ENCODE results near the gene UROD.
A peak's percentile ranks its signal among the peaks of the same experiment; 100 is the strongest.

The UROD gene

DNA sequence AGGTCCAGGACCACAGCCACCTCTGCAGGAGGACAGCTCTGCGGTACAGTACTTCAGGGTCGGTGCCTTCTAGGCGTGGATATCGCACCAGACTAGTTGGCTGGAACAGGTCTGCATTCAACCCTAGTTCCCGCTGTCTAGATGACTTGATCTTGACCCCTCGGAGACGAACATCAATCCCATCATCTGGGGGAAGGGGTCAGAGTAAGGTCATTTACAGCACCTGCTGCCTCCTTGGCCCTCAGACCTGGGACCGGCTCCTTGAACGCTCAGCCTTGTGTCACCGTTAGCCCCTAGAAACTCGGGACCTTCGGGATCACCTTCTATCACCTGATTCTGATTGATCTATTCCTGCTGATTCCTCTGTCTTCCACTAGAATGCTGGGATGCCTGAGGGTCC is 3.5 kb upstream of the UROD start:
- no peak for DNase-seq (ENCODE audit: low read depth in 2 of 2)
- TF ChIP-seq, protein P1, sequence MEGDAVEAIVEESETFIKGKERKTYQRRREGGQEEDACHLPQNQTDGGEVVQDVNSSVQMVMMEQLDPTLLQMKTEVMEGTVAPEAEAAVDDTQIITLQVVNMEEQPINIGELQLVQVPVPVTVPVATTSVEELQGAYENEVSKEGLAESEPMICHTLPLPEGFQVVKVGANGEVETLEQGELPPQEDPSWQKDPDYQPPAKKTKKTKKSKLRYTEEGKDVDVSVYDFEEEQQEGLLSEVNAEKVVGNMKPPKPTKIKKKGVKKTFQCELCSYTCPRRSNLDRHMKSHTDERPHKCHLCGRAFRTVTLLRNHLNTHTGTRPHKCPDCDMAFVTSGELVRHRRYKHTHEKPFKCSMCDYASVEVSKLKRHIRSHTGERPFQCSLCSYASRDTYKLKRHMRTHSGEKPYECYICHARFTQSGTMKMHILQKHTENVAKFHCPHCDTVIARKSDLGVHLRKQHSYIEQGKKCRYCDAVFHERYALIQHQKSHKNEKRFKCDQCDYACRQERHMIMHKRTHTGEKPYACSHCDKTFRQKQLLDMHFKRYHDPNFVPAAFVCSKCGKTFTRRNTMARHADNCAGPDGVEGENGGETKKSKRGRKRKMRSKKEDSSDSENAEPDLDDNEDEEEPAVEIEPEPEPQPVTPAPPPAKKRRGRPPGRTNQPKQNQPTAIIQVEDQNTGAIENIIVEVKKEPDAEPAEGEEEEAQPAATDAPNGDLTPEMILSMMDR (IDR thresholded peaks at IDR 0.05; ENCODE audit: low read depth, low read length), result no peak
- no peak overlapping the region for H3K4me3 ChIP-seq (replicated peaks in 1 of 2; ENCODE audit: low read depth in 2 of 2, low read length in 2 of 2)

DNA sequence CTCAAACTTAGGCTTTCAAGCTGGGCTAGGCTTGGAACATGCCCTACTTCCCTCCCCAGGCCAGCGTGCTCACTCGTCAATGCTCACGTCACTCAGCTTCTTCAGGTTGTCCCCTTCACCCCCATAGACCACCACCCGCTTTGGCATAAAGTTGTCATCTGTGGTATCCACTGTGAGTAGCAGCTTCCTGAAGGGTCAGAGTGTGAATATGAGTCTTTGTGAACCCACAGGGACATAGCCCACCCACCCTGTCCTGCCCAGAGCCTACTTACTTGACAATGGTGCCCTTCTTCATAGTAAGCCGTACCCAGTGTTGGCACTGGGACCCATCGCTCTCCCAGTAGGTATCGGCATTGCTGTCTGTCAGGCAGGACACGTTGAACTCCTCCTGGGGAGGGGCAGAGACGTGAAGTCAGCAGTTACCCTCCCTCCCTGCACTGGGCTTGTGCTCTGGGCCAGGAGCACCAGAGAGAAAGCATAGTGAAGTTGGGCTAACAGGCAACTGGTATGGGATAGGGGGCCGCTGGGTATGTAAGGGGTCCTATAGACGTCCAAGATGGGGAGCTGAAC is 2.7 kb upstream of the UROD start:
- DNase-seq (ENCODE audit: low read depth in 2 of 2), result no peak
- H3K4me3 ChIP-seq (replicated peaks in 1 of 2; ENCODE audit: low read depth in 2 of 2, low read length in 2 of 2), result peak overlapping the region; percentile 76 to 100
- TF ChIP-seq, protein P1 (IDR thresholded peaks at IDR 0.05; ENCODE audit: low read depth, low read length), result no peak

DNA sequence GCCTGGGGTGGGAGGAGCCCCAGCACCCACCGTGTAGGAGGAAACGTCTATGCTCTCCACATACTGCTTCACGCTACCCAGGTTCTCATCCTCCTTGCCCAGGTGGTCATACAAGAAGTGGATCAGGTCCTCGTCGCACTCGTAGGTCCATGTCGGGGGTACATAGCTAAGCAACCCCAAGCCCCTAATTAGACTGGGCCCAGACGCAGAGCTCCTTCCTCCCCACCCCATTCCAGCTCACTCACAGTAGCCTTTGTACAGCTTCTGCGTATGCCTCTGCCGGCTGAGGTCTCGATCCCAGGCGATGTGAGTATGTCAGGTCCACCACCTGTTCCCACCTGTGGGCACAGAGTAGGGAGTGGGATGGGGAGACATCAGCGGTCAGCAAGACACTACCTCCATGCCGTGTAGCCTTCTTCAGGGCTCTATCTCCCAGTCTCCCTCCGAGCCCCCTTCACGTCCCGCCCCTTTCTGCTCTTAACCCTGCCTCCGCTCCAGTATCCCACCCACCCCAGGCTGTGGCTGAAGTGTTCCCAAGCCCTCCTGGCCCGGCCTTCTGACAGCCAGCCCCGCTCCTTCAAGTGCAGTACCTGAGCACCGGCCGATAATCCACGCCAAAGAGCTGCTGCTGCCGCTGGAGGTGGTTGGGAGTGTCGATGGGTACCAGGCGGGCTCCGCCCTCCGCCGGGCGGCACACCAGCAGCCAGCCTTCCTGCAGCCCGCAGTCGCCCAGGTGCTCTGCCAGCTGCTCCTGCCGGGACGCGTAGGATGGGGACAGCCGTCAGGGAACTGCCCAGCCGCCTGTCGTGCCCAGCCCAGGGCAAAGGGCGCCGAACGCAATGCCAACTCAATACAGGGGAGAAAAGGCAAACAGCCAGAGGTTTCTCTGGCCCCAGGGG is 1.8 kb upstream of the UROD start:
- DNase-seq (ENCODE audit: low read depth in 2 of 2), result no peak
- TF ChIP-seq, protein P1 (IDR thresholded peaks at IDR 0.05; ENCODE audit: low read depth, low read length), result no peak
- peak overlapping the region; percentile 76 to 100 for H3K4me3 ChIP-seq (replicated peaks in 1 of 2; ENCODE audit: low read depth in 2 of 2, low read length in 2 of 2)

DNA sequence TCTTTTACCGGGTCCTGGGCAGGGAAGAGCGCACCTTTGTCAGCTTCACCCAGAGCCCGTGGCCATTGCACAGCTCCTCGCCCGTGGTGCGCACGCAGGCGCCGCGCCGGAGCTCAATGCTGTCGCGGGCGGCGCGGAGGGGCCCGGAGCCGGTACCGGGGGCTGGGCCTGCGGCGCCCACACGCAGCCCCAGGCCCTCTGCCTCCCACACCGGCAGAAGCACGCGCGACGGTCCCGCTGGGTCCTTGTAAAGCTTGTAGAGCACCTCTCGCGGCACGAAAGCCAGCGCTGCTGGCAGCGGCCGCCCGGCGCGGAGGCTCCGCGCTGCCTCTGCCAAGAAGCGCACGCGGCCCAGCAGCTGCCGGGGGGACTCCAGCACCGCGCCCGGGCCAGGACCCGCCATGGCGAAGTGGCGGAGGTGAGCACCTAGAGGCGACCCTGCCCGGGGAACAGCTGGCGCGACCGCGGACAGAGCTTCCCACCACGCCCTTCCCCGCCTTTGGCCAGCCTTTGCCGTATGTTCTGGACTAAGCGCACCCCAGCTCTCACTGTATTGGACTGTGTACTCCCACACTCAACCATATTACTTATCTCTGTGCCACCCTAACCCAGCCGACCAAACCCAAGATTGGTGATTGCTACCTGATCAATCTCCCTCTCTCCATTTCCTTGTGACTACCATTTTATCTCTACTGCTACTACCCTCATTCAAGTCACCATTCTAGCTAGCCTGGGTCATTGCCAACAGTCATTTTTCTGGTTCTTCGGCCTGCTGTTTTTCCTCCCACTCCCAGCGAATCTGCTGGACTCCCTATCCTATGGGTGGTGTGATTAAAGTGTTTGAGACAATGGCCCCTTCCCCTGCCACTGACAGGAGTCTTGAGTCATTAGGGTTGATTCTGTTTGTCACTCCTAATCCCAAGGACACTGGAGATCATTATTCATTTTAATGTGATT is 921 bp upstream of the UROD start, which contains the start of gene HECTD3:
Gene HECTD3 (minus strand): TSS at position 470 of the 957 bp plus-strand sequence. CDS start 67 bp downstream, at position 403.
- peak; percentile 77 for DNase-seq (ENCODE audit: low read depth in 2 of 2)
- H3K4me3 ChIP-seq (replicated peaks in 1 of 2; ENCODE audit: low read depth in 2 of 2, low read length in 2 of 2), result peak within 1 kb of the TSS; percentile 76 to 100
- TF ChIP-seq, protein P1 (IDR thresholded peaks at IDR 0.05; ENCODE audit: low read depth, low read length), result no peak

DNA sequence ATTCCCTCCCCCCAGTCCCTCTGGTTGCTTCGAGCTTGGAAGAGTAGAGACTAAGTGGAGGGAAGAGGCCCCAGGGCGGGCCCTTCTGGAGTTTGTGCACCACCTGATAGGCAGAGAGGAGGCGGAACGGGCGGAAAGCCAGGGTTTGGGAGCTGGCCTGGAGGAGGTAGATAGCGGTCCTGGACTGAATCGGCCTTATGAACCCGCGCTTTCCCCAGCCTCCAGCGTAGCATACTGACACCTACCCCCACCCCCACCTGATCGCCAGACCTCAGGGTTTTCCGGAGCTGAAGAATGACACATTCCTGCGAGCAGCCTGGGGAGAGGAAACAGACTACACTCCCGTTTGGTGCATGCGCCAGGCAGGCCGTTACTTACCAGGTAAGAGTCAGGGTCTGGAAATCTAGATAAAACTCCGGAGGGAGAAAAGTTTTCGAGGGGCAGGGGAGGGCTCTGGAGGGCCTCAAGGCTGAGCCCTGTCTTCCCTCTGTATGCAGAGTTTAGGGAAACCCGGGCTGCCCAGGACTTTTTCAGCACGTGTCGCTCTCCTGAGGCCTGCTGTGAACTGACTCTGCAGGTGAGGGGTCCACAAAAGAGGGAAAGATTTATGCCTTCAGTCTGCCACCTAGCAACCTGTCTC is 705 bp downstream of the UROD start:
- TF ChIP-seq, protein P1 (IDR thresholded peaks at IDR 0.05; ENCODE audit: low read depth, low read length), result no peak
- H3K4me3 ChIP-seq (replicated peaks in 1 of 2; ENCODE audit: low read depth in 2 of 2, low read length in 2 of 2), result peak overlapping the region; percentile 64 to 70
- peak; percentile 51 to 58 for DNase-seq (ENCODE audit: low read depth in 2 of 2)
